Measurements from ENCODE around the gene C1orf94. TPM values are rescaled to one million over a fixed set of nuclear protein-coding genes. Genes with fewer than 3 reads are reported as not detected.
"Not testable (repeated sequence)": the region's sequence is repeated elsewhere in the genome, so short reads cannot be mapped to it uniquely, and the experiment has no call there.

The C1orf94 gene
- total RNA-seq, 4 donors from 2014 or later, result not detected

DNA sequence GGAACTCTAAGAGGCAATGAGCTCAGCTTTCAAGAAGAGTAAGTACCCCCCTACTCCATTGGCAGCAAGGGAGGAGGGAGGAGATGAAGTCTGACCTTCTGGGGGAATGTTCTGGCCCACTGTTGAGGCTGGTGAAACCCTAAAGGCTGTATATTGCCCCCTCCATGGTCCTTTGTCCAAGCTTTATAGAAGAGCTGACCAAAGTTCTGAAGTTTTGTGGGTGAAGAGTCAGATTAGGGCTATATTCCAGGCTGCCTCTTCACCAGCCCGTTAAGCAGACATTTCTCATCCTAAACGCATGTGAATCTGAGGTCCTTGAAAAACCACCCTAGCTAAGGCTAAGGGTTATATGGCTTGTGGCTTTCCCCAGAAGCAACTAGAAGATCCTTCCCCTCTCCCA lies 1.4 kb downstream of the C1orf94 start:
- Histone ChIP-seq H3K36me3 (no peaks in the 10 kb centered on the region), H3K4me1 (peaks cover 0 to 7% (median 0%) of the 10 kb centered on the region in 3 donors), H3K4me3 (no peak overlapping the region), H3K27me3 (peaks cover 85% of the 10 kb centered on the region), H3K27ac (no peak overlapping the region), H3K9me3 (no peaks in the 10 kb centered on the region)
- ATAC-seq, result no peak
- WGBS, 2 donors (ENCODE audit: low coverage in 1 of 2), result 50% methylated on average over 2 of the region's 2 CpGs; no CpG with 5 or more reads in 1 of the 2 donors
- TF ChIP-seq EP300 (IDR thresholded peaks at IDR 0.05), result no peak
- no peak for TF ChIP-seq POLR2A (IDR thresholded peaks at IDR 0.05)
- TF ChIP-seq CTCF (IDR thresholded peaks at IDR 0.05), result no peak
- no peak for TF ChIP-seq POLR2AphosphoS5 (IDR thresholded peaks at IDR 0.05)

DNA sequence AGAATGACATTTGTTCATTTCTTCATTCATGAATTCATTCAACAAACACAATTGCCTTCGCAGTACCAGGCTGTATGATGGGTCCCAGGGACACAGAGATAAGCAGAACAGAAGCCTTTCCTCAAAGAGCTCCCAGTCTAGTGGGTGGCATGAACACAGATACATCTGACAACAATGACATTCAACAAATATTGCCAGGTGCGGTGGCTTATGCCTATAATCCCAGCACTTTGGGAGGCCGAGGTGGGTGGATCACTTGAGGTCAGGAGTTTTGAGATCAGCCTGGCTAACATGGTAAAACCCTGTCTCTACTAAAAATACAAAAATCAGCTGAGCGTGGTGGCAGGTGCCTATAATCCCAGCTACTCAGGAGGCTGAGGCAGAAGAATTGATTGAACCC lies 6.7 kb downstream of the C1orf94 start:
- ATAC-seq, H3K27ac ChIP-seq, H3K9me3 ChIP-seq, H3K4me3 ChIP-seq, H3K4me1 ChIP-seq, H3K36me3 ChIP-seq: not testable (repeated sequence)
- WGBS, 2 donors (ENCODE audit: low coverage in 1 of 2), result 90 to 92% methylated on average over 2 of the region's 4 CpGs
- H3K27me3 ChIP-seq, result peaks cover 71% of the 10 kb centered on the region

- H3K36me3 ChIP-seq, result no peaks in the 10 kb centered on the region
- TF ChIP-seq POLR2A (IDR thresholded peaks at IDR 0.05) (no peak), CTCF (IDR thresholded peaks at IDR 0.05) (no peak), POLR2AphosphoS5 (IDR thresholded peaks at IDR 0.05) (no peak), EP300 (IDR thresholded peaks at IDR 0.05) (no peak)
- H3K9me3 ChIP-seq, result peaks cover 0 to 21% (median 0%) of the 10 kb centered on the region in 3 donors
- 65 to 68% methylated on average over 9 to 11 of the region's 12 CpGs for WGBS, 2 donors (ENCODE audit: low coverage in 1 of 2)
- H3K27me3 ChIP-seq, result peaks cover 74% of the 10 kb centered on the region
- no peak for ATAC-seq
- H3K4me3 ChIP-seq, result no peak overlapping the region
- H3K27ac ChIP-seq, result no peak overlapping the region
- H3K4me1 ChIP-seq, result no peaks in the 10 kb centered on the region
Observed at GRCh38 chr1:34186741-34187494, 10.2 kb downstream of the C1orf94 start.

- H3K27me3 ChIP-seq, result peaks cover 59% of the 10 kb centered on the region
- H3K4me3 ChIP-seq, result no peak overlapping the region
- peaks cover 0 to 21% (median 0%) of the 10 kb centered on the region in 3 donors for H3K9me3 ChIP-seq
- no peaks in the 10 kb centered on the region for H3K4me1 ChIP-seq
- H3K27ac ChIP-seq, result no peak overlapping the region
- ATAC-seq, result no peak
- WGBS, 2 donors (ENCODE audit: low coverage in 1 of 2), result 6 to 20% methylated on average over 5 to 6 of the region's 8 CpGs
- no peaks in the 10 kb centered on the region for H3K36me3 ChIP-seq
- TF ChIP-seq POLR2AphosphoS5 (IDR thresholded peaks at IDR 0.05) (no peak), POLR2A (IDR thresholded peaks at IDR 0.05) (no peak), EP300 (IDR thresholded peaks at IDR 0.05) (no peak), CTCF (IDR thresholded peaks at IDR 0.05) (no peak)
Observed at GRCh38 chr1:34188418-34188817, 11.7 kb downstream of the C1orf94 start.

DNA sequence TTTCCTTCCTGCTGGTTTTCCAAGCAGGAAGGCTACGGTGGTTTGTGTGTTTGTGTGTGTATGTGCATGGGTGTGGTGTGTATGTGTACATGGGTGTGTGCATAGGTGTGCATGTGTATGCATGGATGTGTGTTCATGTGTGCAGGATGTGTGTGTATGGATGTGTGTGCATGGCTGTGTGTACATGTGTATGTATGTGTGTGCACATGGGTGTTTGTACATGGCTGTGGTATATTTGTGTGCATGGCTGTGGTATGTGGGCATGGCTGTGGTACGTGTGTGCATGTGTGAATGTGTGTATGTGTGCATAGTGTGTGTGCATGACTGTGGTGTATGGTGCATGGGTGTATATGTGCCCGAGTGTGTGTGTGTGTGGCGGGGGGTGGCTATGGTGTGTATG lies 12.3 kb downstream of the C1orf94 start:
- 70 to 77% methylated on average over 3 to 4 of the region's 4 CpGs for WGBS, 2 donors (ENCODE audit: low coverage in 1 of 2)
- Histone ChIP-seq H3K9me3 (peaks cover 0 to 21% (median 0%) of the 10 kb centered on the region in 3 donors), H3K36me3 (no peaks in the 10 kb centered on the region), H3K27ac (no peak overlapping the region), H3K4me3 (no peak overlapping the region), H3K4me1 (no peaks in the 10 kb centered on the region), H3K27me3 (peaks cover 56% of the 10 kb centered on the region)
- ATAC-seq, result no peak
- TF ChIP-seq EP300 (IDR thresholded peaks at IDR 0.05) (no peak), POLR2AphosphoS5 (IDR thresholded peaks at IDR 0.05) (no peak), POLR2A (IDR thresholded peaks at IDR 0.05) (no peak), CTCF (IDR thresholded peaks at IDR 0.05) (no peak)
